PC-9 (cell line): Measurements from ENCODE around the gene SPATA20. TPM values are rescaled to one million over a fixed set of nuclear protein-coding genes. Genes with fewer than 3 reads are reported as not detected.

ENCODE experiments used
- BruUV-seq: library from RNA; stranded (reverse); fragments of 400-500 nt; replicated peaks from 2 replicates; lab custom pipeline; 2021; lab: Mats Ljungman, UMichigan
- CTCF ChIA-PET: fragments of 300-600 bp; sonication (Branson Sonifier 250); formaldehyde crosslinking; loops from one replicate; lab custom pipeline; 2022; ENCODE audit warnings: antibody characterized with exemption; lab: Charles Lee
- POLR2A ChIA-PET: fragments of 300-600 bp; sonication (Branson Sonifier 250); formaldehyde crosslinking; loops from one replicate; lab custom pipeline; 2022; ENCODE audit warnings: antibody characterized with exemption; ENCODE audit not compliant: unreplicated experiment; lab: Charles Lee
- DNase-seq, 2 experiments: peaks; one replicate each; pipeline versions ENCODE4 v3.0.0 to v3.0.0-alpha.2; 2015 to 2022; ENCODE audit warnings: mixed read lengths in 1 of 2
- H2AFZ ChIP-seq: fragments of 200-600 bp; sonication (generic); 2 replicates; pipeline ENCODE4 v1.8.1; 2017; ENCODE audit warnings: antibody characterized with exemption
- H3F3A ChIP-seq: fragments of 200-600 bp; sonication (generic); 2 replicates; pipeline ENCODE4 v1.8.1; 2017; ENCODE audit warnings: antibody characterized with exemption, mild to moderate bottlenecking, low read depth; ENCODE audit not compliant: insufficient read depth
- H3K27ac ChIP-seq: fragments of 200-600 bp; sonication (generic); 2 replicates; pipeline ENCODE4 v1.6.1; 2016; ENCODE audit warnings: mixed run types
- H3K27me3 ChIP-seq: fragments of 200-600 bp; sonication (generic); 2 replicates; pipeline ENCODE4 v1.6.1; 2016; ENCODE audit warnings: low read depth, mixed run types; ENCODE audit not compliant: insufficient read depth
- H3K36me3 ChIP-seq: fragments of 200-600 bp; sonication (generic); 2 replicates; pipeline ENCODE4 v1.6.1; 2016; ENCODE audit warnings: low read depth, mixed run types
- H3K4me1 ChIP-seq: fragments of 200-600 bp; sonication (generic); replicated peaks from 2 replicates; pipeline ENCODE4 v1.6.1; 2016; ENCODE audit warnings: mixed run types; ENCODE audit not compliant: insufficient read depth
- H3K4me2 ChIP-seq: fragments of 200-600 bp; sonication (generic); 2 replicates; pipeline ENCODE4 v1.6.1; 2017; ENCODE audit warnings: mixed run types
- H3K4me3 ChIP-seq: fragments of 200-600 bp; sonication (generic); 2 replicates; pipeline ENCODE4 v1.6.1; 2016; ENCODE audit warnings: mixed run types
- H3K79me2 ChIP-seq: fragments of 200-600 bp; sonication (generic); 2 replicates; pipeline ENCODE4 v1.6.1; 2017; ENCODE audit warnings: low read depth, mixed run types
- H3K9me2 ChIP-seq: fragments of 200-600 bp; sonication (generic); 2 replicates; pipeline ENCODE4 v1.8.1; 2017; ENCODE audit warnings: mild to moderate bottlenecking; ENCODE audit not compliant: insufficient read depth
- H3K9me3 ChIP-seq: fragments of 200-600 bp; sonication (generic); 2 replicates; pipeline ENCODE4 v1.8.1; 2016; ENCODE audit warnings: low read depth; ENCODE audit not compliant: insufficient read depth
- H4K20me1 ChIP-seq: fragments of 200-600 bp; sonication (generic); 2 replicates; pipeline ENCODE4 v1.8.1; 2017; ENCODE audit not compliant: insufficient read depth
- CTCF ChIP-seq: fragments of 200-600 bp; sonication (generic); conservative IDR thresholded peaks from 2 replicates; pipeline ENCODE4 v1.6.1; 2017; ENCODE audit warnings: mixed run types, antibody characterized with exemption, mild to moderate bottlenecking, moderate library complexity
- EZH2 ChIP-seq: fragments of 200-600 bp; sonication (generic); IDR thresholded peaks from 2 replicates; pipeline ENCODE4 v1.8.0; 2017; ENCODE audit warnings: antibody characterized with exemption, low read depth
- intact Hi-C: fragments of 100-400 bp; cut with micrococcal nuclease; formaldehyde crosslinking; loops from one replicate; pipeline ENCODE4 v1.10.0; 2022; ENCODE audit not compliant: unreplicated experiment
- total RNA-seq: library from RNA; stranded (reverse); gene quantifications from 2 replicates; pipeline ENCODE4 v1.2.3, GENCODE V29; 2021

SPATA20 gene
- total RNA-seq, 1 experiment from 2014 or later, result 41.5 TPM

- H3K4me2 ChIP-seq, result no peak overlapping the region
- CTCF ChIA-PET, result interaction anchor here (0.7 kb wide), 1 partner anchor 166 kb away, joined by 20 read pairs; no protein-coding TSS in a partner anchor
- H2AFZ ChIP-seq, result no peak overlapping the region
- no peaks in the 10 kb centered on the region for H3K36me3 ChIP-seq
- H3K27ac ChIP-seq, result no peak overlapping the region
- POLR2A ChIA-PET, result no interaction called here
- no peak overlapping the region for H3K4me3 ChIP-seq
- H3K79me2 ChIP-seq, result peaks cover 10% of the 10 kb centered on the region
- H3K9me3 ChIP-seq, result no peaks in the 10 kb centered on the region
- intact Hi-C loops, result no loop called here
- no peaks in the 10 kb centered on the region for H3K27me3 ChIP-seq
- no peaks in the 10 kb centered on the region for H3K9me2 ChIP-seq
- DNase-seq, result no peak
- TF ChIP-seq CTCF (no peak), EZH2 (no peak)
- BruUV-seq, result no TSS peak
- H4K20me1 ChIP-seq, result no peaks in the 10 kb centered on the region
- peaks cover 20% of the 10 kb centered on the region for H3K4me1 ChIP-seq
- H3F3A ChIP-seq, result peaks cover 12% of the 10 kb centered on the region; the same call in 1 of the 2 replicates
These were observed 19.0 kb upstream of the SPATA20 start for GRCh38 chr17:50527949-50528474.

DNA sequence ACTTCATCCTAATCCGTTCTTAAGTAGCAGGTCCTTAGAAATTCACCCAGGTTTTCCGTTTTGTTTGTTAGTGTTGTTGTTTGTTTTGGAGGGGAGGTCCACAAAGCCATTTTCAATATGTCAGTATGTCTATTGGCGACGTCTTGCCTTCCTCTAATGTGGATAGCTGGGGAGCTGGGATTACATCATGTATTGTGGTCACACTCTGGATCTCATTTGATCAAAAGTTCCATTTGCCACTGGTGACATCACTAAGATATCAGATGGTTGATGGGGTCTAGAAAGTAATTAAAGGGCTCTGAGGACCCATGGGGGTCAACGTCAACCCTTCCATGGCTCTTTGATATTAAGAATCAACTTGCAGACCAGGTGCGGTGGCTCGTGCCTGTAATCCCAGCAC is 17.1 kb upstream of the SPATA20 start:
- Histone ChIP-seq H3K36me3 (no peaks in the 10 kb centered on the region), H3K4me1 (peaks cover 38% of the 10 kb centered on the region), H4K20me1 (no peaks in the 10 kb centered on the region), H3K4me2 (no peak overlapping the region), H3F3A (peaks cover 21% of the 10 kb centered on the region), H3K9me3 (no peaks in the 10 kb centered on the region), H3K27ac (no peak overlapping the region), H3K79me2 (peaks cover 22% of the 10 kb centered on the region), H3K4me3 (no peak overlapping the region), H3K27me3 (no peaks in the 10 kb centered on the region), H2AFZ (no peak overlapping the region), H3K9me2 (no peaks in the 10 kb centered on the region)
- DNase-seq, result no peak
- intact Hi-C loops, result no loop called here
- POLR2A ChIA-PET, result no interaction called here
- CTCF ChIA-PET, result interaction anchor here (0.6 kb wide), 1 partner anchor 26 kb away, joined by 3 read pairs; no protein-coding TSS in a partner anchor
- no TSS peak for BruUV-seq
- TF ChIP-seq CTCF, result no peak
- TF ChIP-seq EZH2, result no peak

DNA sequence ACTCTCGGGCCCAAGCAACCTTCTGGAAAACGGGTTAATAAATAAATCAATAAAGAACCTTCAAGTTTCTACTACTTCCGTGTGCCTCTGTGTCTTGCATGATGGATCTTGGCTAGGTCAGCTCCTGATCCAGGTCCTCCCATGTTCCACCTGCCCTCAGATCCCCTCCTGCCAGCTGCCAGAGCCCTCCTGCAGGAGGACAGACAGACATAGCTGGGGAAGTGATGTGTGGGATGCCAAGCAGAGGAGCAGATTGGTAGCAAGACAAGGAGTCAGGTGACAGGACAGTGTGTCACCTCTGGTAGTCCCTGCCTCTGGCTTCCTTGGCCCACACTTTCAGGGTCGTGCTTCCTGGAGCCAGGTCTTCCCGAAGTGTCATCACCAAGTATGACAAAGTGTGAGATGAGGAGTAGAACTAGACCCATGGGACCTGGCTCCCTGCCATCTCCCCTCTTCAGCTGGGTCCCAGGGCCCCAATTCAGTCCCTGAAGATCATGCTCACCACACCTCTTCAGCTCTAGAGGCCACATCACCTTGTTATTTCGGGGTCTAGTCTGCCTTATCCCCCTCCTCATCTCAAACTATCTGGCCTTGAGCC is 15.4 kb upstream of the SPATA20 start:
- intact Hi-C loops, result loop anchor here (2.0 kb wide), 1 partner anchor 21 kb away; no protein-coding TSS in a partner anchor
- Histone ChIP-seq H3K4me2 (peak overlapping the region; percentile 80), H3K36me3 (no peaks in the 10 kb centered on the region), H3K9me2 (no peaks in the 10 kb centered on the region), H3K79me2 (peaks cover 35% of the 10 kb centered on the region), H3K9me3 (no peaks in the 10 kb centered on the region), H3K4me3 (no peak overlapping the region), H4K20me1 (no peaks in the 10 kb centered on the region; the same call in 1 of the 2 replicates), H3F3A (peaks cover 21% of the 10 kb centered on the region), H3K27ac (no peak overlapping the region), H3K4me1 (peaks cover 42% of the 10 kb centered on the region), H2AFZ (no peak overlapping the region), H3K27me3 (no peaks in the 10 kb centered on the region)
- ChIA-PET POLR2A (no interaction called here), CTCF (no interaction called here)
- no peak for TF ChIP-seq EZH2
- no peak for TF ChIP-seq CTCF
- BruUV-seq, result no TSS peak
- DNase-seq, result no peak
